Measurements from ENCODE around the gene NBL1. TPM values are rescaled to one million over a fixed set of nuclear protein-coding genes. Genes with fewer than 3 reads are reported as not detected.

The NBL1 gene
- total and polyA plus RNA-seq, 10 of the 15 experiments (the other 5 are each of a cell fraction or from before 2014, with no cell fraction given): 0.13 to 2.4 (median 0.81) TPM; not detected in 1

- no TSS peak for BruUV-seq (replicated peaks)
- Histone ChIP-seq H3K4me2 (ENCODE audit: control insufficient read depth, insufficient read depth) (no peak overlapping the region), H4K20me1 (ENCODE audit: control insufficient read depth, insufficient read depth) (no peaks in the 10 kb centered on the region), H2AFZ (ENCODE audit: control insufficient read depth, low read depth, low read length) (no peak overlapping the region), H3K9me3 (replicated peaks; ENCODE audit: control insufficient read depth, insufficient read depth, low read length) (no peaks in the 10 kb centered on the region), H3K4me1 (ENCODE audit: control insufficient read depth, insufficient read depth, low read length) (peaks cover 20% of the 10 kb centered on the region), H3K4me3 (no peak overlapping the region), H3K27ac (ENCODE audit: control insufficient read depth, insufficient read depth) (no peak overlapping the region), H3K79me2 (ENCODE audit: control insufficient read depth, insufficient read depth, low read length) (no peaks in the 10 kb centered on the region), H3K27me3 (replicated peaks in 1 of 2; ENCODE audit: control insufficient read depth in 2 of 2, insufficient read depth in 2 of 2, low read length in 1 of 2) (no peaks in the 10 kb centered on the region), H3K36me3 (ENCODE audit: control insufficient read depth in 2 of 2, insufficient read depth in 2 of 2, low read length in 1 of 2) (peaks cover 0 to 4% of the 10 kb centered on the region in 2 experiments; a peak in 1 of 4 replicates), H3K9ac (ENCODE audit: control insufficient read depth, insufficient read depth, low read length) (no peak overlapping the region)
- 83% methylated on average over 14 of the region's 14 CpGs for WGBS (ENCODE audit: insufficient coverage, insufficient replicate concordance, low lambda C conversion rate, missing lambda C conversion rate)
- SMC1A ChIA-PET (ENCODE audit: uncharacterized antibody, unreplicated experiment): no interaction called here
- intact Hi-C loops (cut with micrococcal nuclease; ENCODE audit: unreplicated experiment) (no loop called here), in situ Hi-C loops (cut with MboI) (loop anchor here (5.0 kb wide), 1 partner anchor 38 kb away; the partner anchor contains the start of gene HTR6)
- no peak for DNase-seq (ENCODE audit: low read depth, low spot score)
- no peak for FAIRE-seq
- TF ChIP-seq E4F1 (IDR thresholded peaks at IDR 0.05; ENCODE audit: borderline replicate concordance, partially characterized antibody): no peak
- TF ChIP-seq MYC (IDR thresholded peaks at IDR 0.05; ENCODE audit: insufficient read depth, insufficient read length, insufficient replicate concordance, low read length, severe bottlenecking): no peak
- TF ChIP-seq NKRF (conservative IDR thresholded peaks at IDR 0.05): no peak
- no peak for TF ChIP-seq ZNF207 (IDR thresholded peaks at IDR 0.05; ENCODE audit: borderline replicate concordance)
- TF ChIP-seq CEBPB (IDR thresholded peaks at IDR 0.05; ENCODE audit: borderline replicate concordance in 1 of 2, low read depth in 2 of 2, low read length in 2 of 2): no peak
- TF ChIP-seq, protein P1, sequence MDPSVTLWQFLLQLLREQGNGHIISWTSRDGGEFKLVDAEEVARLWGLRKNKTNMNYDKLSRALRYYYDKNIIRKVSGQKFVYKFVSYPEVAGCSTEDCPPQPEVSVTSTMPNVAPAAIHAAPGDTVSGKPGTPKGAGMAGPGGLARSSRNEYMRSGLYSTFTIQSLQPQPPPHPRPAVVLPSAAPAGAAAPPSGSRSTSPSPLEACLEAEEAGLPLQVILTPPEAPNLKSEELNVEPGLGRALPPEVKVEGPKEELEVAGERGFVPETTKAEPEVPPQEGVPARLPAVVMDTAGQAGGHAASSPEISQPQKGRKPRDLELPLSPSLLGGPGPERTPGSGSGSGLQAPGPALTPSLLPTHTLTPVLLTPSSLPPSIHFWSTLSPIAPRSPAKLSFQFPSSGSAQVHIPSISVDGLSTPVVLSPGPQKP (IDR thresholded peaks at IDR 0.05; ENCODE audit: low read depth, low read length): no peak
- POLR2A ChIA-PET: no interaction called here
- no peak for ATAC-seq
- RAD21 ChIA-PET (ENCODE audit: unreplicated experiment): no interaction called here
- CTCF ChIA-PET: interaction anchor here (14.4 kb wide), 1 partner anchor 38 kb away, joined by 378 read pairs; the partner anchor contains the start of gene HTR6
Observed at GRCh38 chr1:19700079-19700777, 56.1 kb downstream of the NBL1 start.

Measured in GM12878 (cell line).